ENCODE data around the gene TRIOBP.

DNA sequence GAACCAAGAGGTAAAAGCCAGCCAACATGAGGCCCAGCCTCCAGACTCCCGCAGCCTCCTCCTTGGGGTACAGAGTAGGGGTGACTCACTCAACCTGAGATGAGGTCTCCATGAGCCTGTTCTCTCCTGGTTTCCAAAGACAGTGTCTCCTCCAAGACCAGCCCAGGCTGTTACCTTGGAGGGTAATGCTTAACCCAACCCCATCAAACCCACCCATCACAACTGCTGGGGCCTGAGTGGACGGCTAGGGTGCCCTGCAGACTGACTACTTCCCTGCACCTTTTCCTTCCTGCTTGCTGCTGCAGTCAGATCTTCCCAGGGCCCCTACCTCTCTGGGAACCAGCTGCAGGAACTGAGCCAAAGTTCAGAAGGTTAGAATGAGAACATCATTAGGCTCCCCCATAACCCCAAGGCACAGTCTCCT lies 15.8 kb upstream of the TRIOBP start:
- TF ChIP-seq, protein P1, sequence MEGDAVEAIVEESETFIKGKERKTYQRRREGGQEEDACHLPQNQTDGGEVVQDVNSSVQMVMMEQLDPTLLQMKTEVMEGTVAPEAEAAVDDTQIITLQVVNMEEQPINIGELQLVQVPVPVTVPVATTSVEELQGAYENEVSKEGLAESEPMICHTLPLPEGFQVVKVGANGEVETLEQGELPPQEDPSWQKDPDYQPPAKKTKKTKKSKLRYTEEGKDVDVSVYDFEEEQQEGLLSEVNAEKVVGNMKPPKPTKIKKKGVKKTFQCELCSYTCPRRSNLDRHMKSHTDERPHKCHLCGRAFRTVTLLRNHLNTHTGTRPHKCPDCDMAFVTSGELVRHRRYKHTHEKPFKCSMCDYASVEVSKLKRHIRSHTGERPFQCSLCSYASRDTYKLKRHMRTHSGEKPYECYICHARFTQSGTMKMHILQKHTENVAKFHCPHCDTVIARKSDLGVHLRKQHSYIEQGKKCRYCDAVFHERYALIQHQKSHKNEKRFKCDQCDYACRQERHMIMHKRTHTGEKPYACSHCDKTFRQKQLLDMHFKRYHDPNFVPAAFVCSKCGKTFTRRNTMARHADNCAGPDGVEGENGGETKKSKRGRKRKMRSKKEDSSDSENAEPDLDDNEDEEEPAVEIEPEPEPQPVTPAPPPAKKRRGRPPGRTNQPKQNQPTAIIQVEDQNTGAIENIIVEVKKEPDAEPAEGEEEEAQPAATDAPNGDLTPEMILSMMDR (optimal IDR thresholded peaks at IDR 0.05 in 1 of 3, IDR thresholded peaks at IDR 0.05 in 1 of 3, conservative IDR thresholded peaks at IDR 0.05 in 1 of 3; ENCODE audit: extremely low read depth in 1 of 3, insufficient read depth in 2 of 3, low read length in 3 of 3): no peak
- TF ChIP-seq EZH2 (IDR thresholded peaks at IDR 0.05; ENCODE audit: low read length): no peak
